HCT116 (cell line): Measurements from ENCODE around the gene BRSK2. TPM values are rescaled to one million over a fixed set of nuclear protein-coding genes. Genes with fewer than 3 reads are reported as not detected.

ENCODE experiments used
- ATAC-seq: fragments of 200-7000 bp; cut with Tn5 transposase; 2 replicates; pipeline ENCODE4 v1.9.1; 2020; ENCODE audit warnings: mild to moderate bottlenecking, moderate library complexity
- Bru-seq: library from RNA; stranded (reverse); fragments of 400-500 nt; gene quantifications from one replicate; lab custom pipeline; 2021; lab: Mats Ljungman, UMichigan
- BruChase-seq, 2 experiments: library from RNA; stranded (reverse); fragments of 400-500 nt; gene quantifications; one replicate each; lab custom pipeline; 2021; lab: Mats Ljungman, UMichigan
- BruUV-seq: library from RNA; stranded (reverse); fragments of 400-500 nt; replicated peaks from 2 replicates; lab custom pipeline; 2021; lab: Mats Ljungman, UMichigan
- CTCF ChIA-PET: fragments of 300-600 bp; sonication (Branson Sonifier 250); formaldehyde crosslinking; loops from one replicate; lab custom pipeline; 2021; ENCODE audit warnings: antibody characterized with exemption; lab: Charles Lee
- POLR2A ChIA-PET: fragments of 300-600, 350-600 bp; sonication (Branson Sonifier 250); formaldehyde crosslinking; loops from one replicate; lab custom pipeline; 2021; ENCODE audit warnings: antibody characterized with exemption; lab: Charles Lee
- RAD21 ChIA-PET, 2 experiments: fragments of 300-600 bp; sonication (Branson Sonifier 250); formaldehyde crosslinking; loops; one replicate each; lab custom pipeline; 2023; ENCODE audit warnings: low total read pairs in 2 of 2; ENCODE audit not compliant: uncharacterized antibody in 2 of 2, unreplicated experiment in 2 of 2, low non-redundant PET in 1 of 2; lab: Charles Lee
- DNase-seq: peaks from one replicate; pipeline ENCODE4 v3.0.0-alpha.2; 2010; ENCODE audit warnings: low read depth, low spot score
- H2AFZ ChIP-seq: fragments of 200-600 bp; shearing (Covaris generic), sonication (generic); 2 replicates; pipeline ENCODE4 v1.6.1; 2017; ENCODE audit warnings: low read depth, mixed run types, mixed read lengths, antibody characterized with exemption, low read length; ENCODE audit not compliant: poor library complexity, severe bottlenecking
- H3K27ac ChIP-seq: 2 replicates; pipeline ENCODE4 v1.5.1; 2012; ENCODE audit warnings: low read depth, low read length
- H3K27me3 ChIP-seq: fragments of 200-600 bp; sonication (generic); 2 replicates; pipeline ENCODE4 v1.6.1; 2016; ENCODE audit warnings: mixed run types, low read length, mixed read lengths; ENCODE audit not compliant: insufficient read depth
- H3K36me3 ChIP-seq, 2 experiments: fragments of 200-500 bp in 1 of 2; fragments of 200-600 bp in 1 of 2; sonication (Bioruptor generic) in 1 of 2; sonication (generic) in 1 of 2; 2 replicates each; pipeline versions ENCODE4 v1.5.1 to v1.6.1; 2014 to 2016; ENCODE audit warnings: low read length in 2 of 2, inconsistent platforms in 1 of 2, mixed read lengths in 1 of 2, mixed run types in 1 of 2; ENCODE audit not compliant: insufficient read depth in 2 of 2, control insufficient read depth in 1 of 2
- H3K4me1 ChIP-seq, 2 experiments: fragments of 200-600 bp in 1 of 2; sonication (generic) in 1 of 2; 2 replicates each; pipeline versions ENCODE4 v1.5.1 to v1.6.1; 2012 to 2017; ENCODE audit warnings: low read length in 2 of 2, inconsistent platforms in 1 of 2, mild to moderate bottlenecking in 1 of 2, mixed read lengths in 1 of 2, mixed run types in 1 of 2, moderate library complexity in 1 of 2; ENCODE audit not compliant: insufficient read depth in 2 of 2, control insufficient read depth in 1 of 2
- H3K4me2 ChIP-seq: fragments of 200-600 bp; sonication (generic); 2 replicates; pipeline ENCODE4 v1.6.1; 2017; ENCODE audit warnings: mixed run types, low read length, mixed read lengths
- H3K4me3 ChIP-seq, 2 experiments: fragments of 200-600 bp in 1 of 2; sonication (generic) in 1 of 2; replicated peaks in 1 of 2; 2 replicates each; pipeline ENCODE4 v1.5.1; 2011 to 2016; ENCODE audit warnings: low read length in 2 of 2, control low read depth in 1 of 2, low read depth in 1 of 2, mild to moderate bottlenecking in 1 of 2, mixed read lengths in 1 of 2, mixed run types in 1 of 2
- H3K79me2 ChIP-seq: fragments of 200-600 bp; sonication (generic); 2 replicates; pipeline ENCODE4 v1.6.1; 2017; ENCODE audit warnings: mild to moderate bottlenecking, mixed run types, low read length, moderate library complexity, mixed read lengths; ENCODE audit not compliant: insufficient read depth
- H3K9ac ChIP-seq: fragments of 200-600 bp; sonication (generic); 2 replicates; pipeline ENCODE4 v1.6.1; 2016; ENCODE audit warnings: low read length, mixed read lengths
- H3K9me2 ChIP-seq: fragments of 200-600 bp; sonication (generic), shearing (Covaris generic); 2 replicates; pipeline ENCODE4 v1.6.1; 2017; ENCODE audit warnings: mixed run types, mild to moderate bottlenecking, moderate library complexity; ENCODE audit not compliant: insufficient read depth
- H3K9me3 ChIP-seq, 2 experiments: fragments of 200-500 bp in 1 of 2; fragments of 200-600 bp in 1 of 2; sonication (Bioruptor generic) in 1 of 2; sonication (generic) in 1 of 2; 2 replicates each; pipeline ENCODE4 v1.6.1; 2014 to 2017; ENCODE audit warnings: low read length in 2 of 2, mixed read lengths in 2 of 2, inconsistent platforms in 1 of 2, low read depth in 1 of 2, mild to moderate bottlenecking in 1 of 2, mixed run types in 1 of 2, moderate library complexity in 1 of 2; ENCODE audit not compliant: control insufficient read depth in 1 of 2, insufficient read depth in 1 of 2
- H4K20me1 ChIP-seq: fragments of 200-600 bp; sonication (generic), shearing (Covaris generic); 2 replicates; pipeline ENCODE4 v1.6.1; 2017; ENCODE audit warnings: mixed run types, mild to moderate bottlenecking, moderate library complexity; ENCODE audit not compliant: insufficient read depth
- CBX3 ChIP-seq: IDR thresholded peaks from 2 replicates; pipeline ENCODE4 v1.6.1; 2012; ENCODE audit warnings: low read depth
- EGR1 ChIP-seq: IDR thresholded peaks from 2 replicates; pipeline ENCODE4 v1.6.1; 2012; ENCODE audit warnings: low read depth
- FOSL1 ChIP-seq: IDR thresholded peaks from 2 replicates; pipeline ENCODE4 v1.6.1; 2012; ENCODE audit warnings: low read depth
- SP1 ChIP-seq: IDR thresholded peaks from 2 replicates; pipeline ENCODE4 v1.6.1; 2012; ENCODE audit warnings: low read depth
- YY1 ChIP-seq: IDR thresholded peaks from 2 replicates; pipeline ENCODE4 v1.6.1; 2011; ENCODE audit warnings: low read length, low read depth, moderate library complexity, mild to moderate bottlenecking; ENCODE audit not compliant: insufficient replicate concordance; ENCODE audit errors: extremely low read depth
- ZBTB33 ChIP-seq: IDR thresholded peaks from 2 replicates; pipeline ENCODE4 v1.6.1; 2011; ENCODE audit warnings: mild to moderate bottlenecking, low read length, moderate library complexity; ENCODE audit not compliant: insufficient replicate concordance; ENCODE audit errors: extremely low read depth
- intact Hi-C: fragments of 100-400 bp; cut with micrococcal nuclease; formaldehyde crosslinking; loops from 2 replicates; pipeline ENCODE4 v1.10.0; 2022
- long read RNA-seq: library from polyadenylated mRNA; unstranded; transcript quantifications from one replicate; pipeline ENCODE4 v2.0.0, GENCODE V29; 2021; ENCODE audit not compliant: unreplicated experiment
- polyA plus RNA-seq: library from polyadenylated mRNA; unstranded; fragments of >200 nt; gene quantifications from 2 replicates; pipeline ENCODE4 v1.2.1, GENCODE V29; 2012; ENCODE audit warnings: missing spikeins
- total RNA-seq: library from RNA; stranded (reverse); gene quantifications from one replicate; pipeline ENCODE4 v1.2.1, GENCODE V29; 2021; ENCODE audit not compliant: unreplicated experiment

The BRSK2 gene
- total RNA-seq (14.0 TPM), Bru-seq, nascent RNA (percentile 37 among the genes with signal in this experiment), BruChase-seq, experiment 1, labeled RNA remaining after a 6-hour chase (percentile 44 among the genes with signal in this experiment), BruChase-seq, experiment 2, labeled RNA remaining after a 2-hour chase (percentile 43 among the genes with signal in this experiment)
- polyA plus RNA-seq: 14.9 and 15.3 TPM in 2 replicates
- long read RNA-seq, partial matches to known transcripts: 3 of 15 reads
- long read RNA-seq, other reads (novel, unspliced or antisense): 11 of 15 reads

GRCh38 chr11:1389932-1390568 is at the start of gene BRSK2:
TSS of gene BRSK2 (plus strand) at chr11:1389934. CDS start at chr11:1390285, 351 bp downstream.
- peak within 1 kb of the TSS; percentile 74 for H2AFZ ChIP-seq
- no peak for DNase-seq
- BruUV-seq: no TSS peak
- no peaks in the 10 kb centered on the region for H3K9me3 ChIP-seq
- H3K4me2 ChIP-seq: peak within 1 kb of the TSS; percentile 80
- peaks cover 5% of the 10 kb centered on the region; the same call in 1 of the 2 replicates for H3K79me2 ChIP-seq
- peak within 1 kb of the TSS; percentile 52 to 60 for H3K4me3 ChIP-seq
- H3K36me3 ChIP-seq: no peaks in the 10 kb centered on the region
- CTCF ChIA-PET: no interaction called here
- no peaks in the 10 kb centered on the region for H4K20me1 ChIP-seq
- H3K4me1 ChIP-seq: peaks cover 7 to 15% of the 10 kb centered on the region in 2 experiments
- H3K27ac ChIP-seq: peak within 1 kb of the TSS; percentile 71
- POLR2A ChIA-PET: no interaction called here
- no peak for TF ChIP-seq YY1
- no peak for TF ChIP-seq EGR1
- no peak for TF ChIP-seq ZBTB33
- no peak for TF ChIP-seq FOSL1
- no peak for TF ChIP-seq SP1
- TF ChIP-seq CBX3: no peak
- TF ChIP-seq, all 23 proteins: peak for 0
- ATAC-seq: peak; percentile 1; the same call in 1 of the 2 replicates
- intact Hi-C loops: no loop called here
- Histone ChIP-seq H3K27me3 (no peaks in the 10 kb centered on the region), H3K9me2 (no peaks in the 10 kb centered on the region), H3K9ac (peak within 1 kb of the TSS; percentile 60)
- RAD21 ChIA-PET: interaction anchor here in 1 of 2 experiments (0.7 kb wide), 1 partner anchor 10 kb away, joined by 6 read pairs; no protein-coding TSS in a partner anchor
